HG03378 (cell line): ENCODE measurements around the gene ZNF511.

Experiments used
- ATAC-seq: cut with Tn5 transposase; IDR thresholded peaks from one replicate; pipeline ENCODE4 v1.9.1; 2021; ENCODE audit warnings: mild to moderate bottlenecking, moderate library complexity; ENCODE audit not compliant: unreplicated experiment

ZNF511 gene

GRCh38 chr10:133351408-133352318 is 42.9 kb downstream of the ZNF511 start:
- no peak for ATAC-seq

GRCh38 chr10:133353202-133353959 is 44.7 kb downstream of the ZNF511 start:
- ATAC-seq, result no peak

- ATAC-seq, result no peak
These were observed 45.4 kb downstream of the ZNF511 start for GRCh38 chr10:133353988-133354605.

GRCh38 chr10:133354672-133355240 is 46.0 kb downstream of the ZNF511 start:
- no peak for ATAC-seq

- ATAC-seq, result no peak
These were observed 46.6 kb downstream of the ZNF511 start for GRCh38 chr10:133355266-133355665.

- ATAC-seq, result no peak
These were observed 47.3 kb downstream of the ZNF511 start for GRCh38 chr10:133355991-133356390.

GRCh38 chr10:133356549-133357284 is 48.0 kb downstream of the ZNF511 start:
- no peak for ATAC-seq

GRCh38 chr10:133357285-133358161 is 48.8 kb downstream of the ZNF511 start, which contains the start of gene FUOM:
Gene FUOM, minus strand, starts transcription at chr10:133358019. Its CDS starts 12 bp downstream, at chr10:133358007.
- ATAC-seq, result peak; percentile 51

GRCh38 chr10:133358162-133358924 is 49.6 kb downstream of the ZNF511 start:
- ATAC-seq, result no peak

- ATAC-seq, result no peak
These were observed 50.2 kb downstream of the ZNF511 start for GRCh38 chr10:133358925-133359310.

- no peak for ATAC-seq
These were observed 50.8 kb downstream of the ZNF511 start for GRCh38 chr10:133359554-133359971.

GRCh38 chr10:133359972-133360610 is 51.4 kb downstream of the ZNF511 start:
- ATAC-seq, result no peak

GRCh38 chr10:133361227-133361626 is 52.5 kb downstream of the ZNF511 start:
- ATAC-seq, result no peak

GRCh38 chr10:133361773-133362441 is 53.2 kb downstream of the ZNF511 start:
- ATAC-seq, result no peak
